Brain microvascular endothelial cell (primary cell): ENCODE data around the gene USH1C.

ENCODE experiments used
- DNase-seq: peaks from one replicate; pipeline ENCODE4 v3.0.0-alpha.2; 2020
- H3K27ac ChIP-seq: fragments of 250-450 bp; sonication (Bioruptor Pico); 2 replicates; pipeline ENCODE4 v1.5.1; 2020; ENCODE audit warnings: mild to moderate bottlenecking, moderate library complexity
- H3K27me3 ChIP-seq: fragments of 250-450 bp; sonication (Bioruptor Pico); replicated peaks from 2 replicates; pipeline ENCODE4 v1.5.1; 2020; ENCODE audit warnings: mild to moderate bottlenecking
- H3K36me3 ChIP-seq: fragments of 250-450 bp; sonication (Bioruptor Pico); replicated peaks from 2 replicates; pipeline ENCODE4 v1.5.1; 2020; ENCODE audit warnings: mild to moderate bottlenecking
- H3K4me3 ChIP-seq: 2 replicates; pipeline ENCODE4 v1.5.1; 2011; ENCODE audit warnings: low read depth, mild to moderate bottlenecking, control low read depth, low read length, moderate library complexity
- in situ Hi-C: cut with HindIII; loops from 2 replicates; pipeline ENCODE4 v1.10.0; 2017; ENCODE audit warnings: low sequenced_read_pairs, low pct_ligation_motif_present
- TF ChIP-seq, protein P1 (sequence below): IDR thresholded peaks from 2 replicates; pipeline ENCODE4 v1.5.1; 2011; ENCODE audit warnings: low read depth, mild to moderate bottlenecking, moderate library complexity, low read length, control low read depth, inconsistent platforms; ENCODE audit errors: missing control alignments

USH1C gene

DNA sequence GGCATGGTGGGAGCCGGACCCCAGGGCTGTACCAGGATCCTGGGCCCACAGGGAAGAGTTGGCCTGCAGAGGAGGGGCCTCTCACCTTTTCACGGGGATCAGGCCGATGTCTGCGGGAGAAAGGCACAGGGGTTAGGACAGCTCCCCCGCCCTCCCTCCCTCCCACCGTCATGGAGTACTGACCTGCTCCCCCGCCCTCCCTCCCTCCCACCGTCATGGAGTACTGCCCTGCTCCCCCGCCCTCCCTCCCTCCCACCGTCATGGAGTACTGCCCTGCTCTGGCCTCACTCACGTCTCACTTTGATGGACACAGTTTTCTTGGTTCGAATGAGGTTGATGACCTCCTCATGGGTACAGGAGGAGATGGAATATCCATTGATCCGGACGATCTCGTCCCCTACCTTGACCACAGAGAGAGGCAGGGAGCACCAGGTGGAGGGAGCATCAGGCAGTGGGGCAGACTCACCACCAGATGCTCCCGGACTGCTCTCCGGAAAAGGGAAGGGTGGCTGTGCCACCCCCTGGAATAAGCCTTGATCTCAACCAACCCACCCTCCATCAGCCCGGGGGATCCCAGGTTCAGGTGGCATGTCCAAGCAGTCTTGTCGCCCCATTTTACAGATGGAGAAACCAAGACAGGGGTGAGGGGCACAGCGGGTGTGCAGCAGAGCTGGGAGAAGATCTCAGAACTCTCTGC is 17.1 kb downstream of the USH1C start:
- H3K27ac ChIP-seq = no peak overlapping the region
- H3K4me3 ChIP-seq = no peak overlapping the region
- in situ Hi-C loops = no loop called here
- peaks cover 12% of the 10 kb centered on the region for H3K27me3 ChIP-seq
- no peaks in the 10 kb centered on the region for H3K36me3 ChIP-seq
- TF ChIP-seq, protein P1, sequence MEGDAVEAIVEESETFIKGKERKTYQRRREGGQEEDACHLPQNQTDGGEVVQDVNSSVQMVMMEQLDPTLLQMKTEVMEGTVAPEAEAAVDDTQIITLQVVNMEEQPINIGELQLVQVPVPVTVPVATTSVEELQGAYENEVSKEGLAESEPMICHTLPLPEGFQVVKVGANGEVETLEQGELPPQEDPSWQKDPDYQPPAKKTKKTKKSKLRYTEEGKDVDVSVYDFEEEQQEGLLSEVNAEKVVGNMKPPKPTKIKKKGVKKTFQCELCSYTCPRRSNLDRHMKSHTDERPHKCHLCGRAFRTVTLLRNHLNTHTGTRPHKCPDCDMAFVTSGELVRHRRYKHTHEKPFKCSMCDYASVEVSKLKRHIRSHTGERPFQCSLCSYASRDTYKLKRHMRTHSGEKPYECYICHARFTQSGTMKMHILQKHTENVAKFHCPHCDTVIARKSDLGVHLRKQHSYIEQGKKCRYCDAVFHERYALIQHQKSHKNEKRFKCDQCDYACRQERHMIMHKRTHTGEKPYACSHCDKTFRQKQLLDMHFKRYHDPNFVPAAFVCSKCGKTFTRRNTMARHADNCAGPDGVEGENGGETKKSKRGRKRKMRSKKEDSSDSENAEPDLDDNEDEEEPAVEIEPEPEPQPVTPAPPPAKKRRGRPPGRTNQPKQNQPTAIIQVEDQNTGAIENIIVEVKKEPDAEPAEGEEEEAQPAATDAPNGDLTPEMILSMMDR = no peak
- DNase-seq = no peak

DNA sequence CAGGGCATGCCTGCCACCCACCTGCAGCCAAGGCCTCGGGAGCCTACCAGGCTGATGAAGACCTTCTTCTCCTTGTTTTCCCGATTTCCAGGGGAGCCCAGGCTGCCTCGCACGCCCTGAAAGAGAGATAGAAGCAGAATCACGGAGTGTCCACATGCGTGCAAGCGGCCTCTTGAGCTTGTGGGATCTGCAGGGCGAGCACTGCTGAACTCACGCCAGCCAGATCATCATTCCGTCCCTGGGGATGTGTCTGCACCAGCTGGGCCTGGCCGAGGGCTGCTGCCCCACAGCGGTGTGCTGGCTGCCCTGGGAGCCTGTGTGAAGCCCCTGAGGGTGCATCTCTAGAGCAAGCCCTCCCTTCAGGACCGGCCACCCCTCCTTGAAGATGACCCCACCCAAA is 17.9 kb downstream of the USH1C start:
- Histone ChIP-seq H3K4me3 (no peak overlapping the region), H3K27me3 (peaks cover 12% of the 10 kb centered on the region), H3K27ac (no peak overlapping the region), H3K36me3 (no peaks in the 10 kb centered on the region)
- DNase-seq = no peak
- in situ Hi-C loops = no loop called here
- TF ChIP-seq, protein P1 = no peak

DNA sequence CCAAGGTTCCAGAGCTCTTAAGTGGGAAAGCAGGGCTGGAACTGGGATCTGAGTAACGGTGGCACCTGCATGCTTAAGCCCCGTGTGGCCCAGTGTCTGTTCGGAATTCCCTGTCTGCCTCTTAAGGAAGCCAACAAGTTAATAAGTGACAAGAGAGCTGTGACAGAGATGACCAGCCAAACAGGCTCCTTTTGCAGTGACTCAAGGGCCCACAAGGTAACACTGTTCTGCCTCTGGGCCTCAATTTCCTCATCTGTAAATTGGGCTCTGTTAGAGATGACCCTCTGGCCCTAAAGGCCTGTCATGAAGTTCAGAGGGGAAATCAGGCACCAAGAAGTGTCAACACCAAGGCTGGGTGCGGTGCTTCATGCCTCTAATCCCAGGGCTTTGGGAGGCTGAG is 18.6 kb downstream of the USH1C start:
- no peaks in the 10 kb centered on the region for H3K36me3 ChIP-seq
- peaks cover 12% of the 10 kb centered on the region for H3K27me3 ChIP-seq
- H3K4me3 ChIP-seq = no peak overlapping the region
- H3K27ac ChIP-seq = no peak overlapping the region
- DNase-seq = no peak
- in situ Hi-C loops = no loop called here
- TF ChIP-seq, protein P1 = no peak

DNA sequence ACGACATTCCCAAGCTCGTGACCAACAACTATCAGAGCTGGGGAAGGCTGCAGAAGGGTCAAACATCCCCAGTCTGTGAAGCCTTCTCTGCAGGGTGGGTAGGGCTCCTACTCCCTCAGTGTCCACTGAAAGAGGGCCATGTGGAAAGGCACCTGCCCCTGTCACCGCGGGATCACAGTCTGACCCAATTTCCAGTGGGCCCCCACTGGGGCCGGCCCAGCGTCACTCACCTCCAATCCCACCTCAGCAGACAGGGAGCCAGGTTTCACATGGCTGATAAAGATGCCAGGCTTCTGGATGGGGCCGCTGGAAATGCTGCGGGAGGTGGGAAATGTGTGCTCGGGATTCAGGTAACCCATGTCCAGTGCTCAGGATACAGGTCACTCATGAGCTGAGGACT is 20.0 kb downstream of the USH1C start:
- Histone ChIP-seq H3K4me3 (no peak overlapping the region), H3K27ac (no peak overlapping the region), H3K36me3 (no peaks in the 10 kb centered on the region), H3K27me3 (peaks cover 5% of the 10 kb centered on the region)
- in situ Hi-C loops = no loop called here
- TF ChIP-seq, protein P1 = no peak
- DNase-seq = no peak

DNA sequence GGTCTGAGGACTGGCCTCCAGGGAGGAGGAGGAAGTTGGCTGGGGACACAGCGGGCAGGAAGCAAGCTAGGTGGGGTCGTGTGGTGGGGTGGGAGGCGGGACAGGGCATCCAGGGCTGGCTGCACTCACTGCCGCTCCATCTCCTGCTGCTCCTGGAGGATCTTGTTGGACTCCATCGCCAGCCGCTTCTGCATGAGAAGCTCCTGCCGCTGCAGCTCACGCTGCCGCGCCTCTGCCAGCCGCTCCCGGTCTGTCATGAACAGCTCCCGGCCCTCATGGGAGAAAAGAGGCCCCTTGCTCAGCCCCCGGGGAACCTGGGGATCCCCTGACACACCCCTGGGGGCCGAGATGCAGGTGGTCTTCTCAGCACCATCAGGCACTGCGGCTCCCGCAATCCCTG is 21.6 kb downstream of the USH1C start:
- Histone ChIP-seq H3K4me3 (no peak overlapping the region), H3K27me3 (no peaks in the 10 kb centered on the region), H3K36me3 (no peaks in the 10 kb centered on the region), H3K27ac (no peak overlapping the region)
- DNase-seq = no peak
- in situ Hi-C loops = no loop called here
- TF ChIP-seq, protein P1 = no peak
